HG03354 (cell line): Measurements from ENCODE around the gene CLCNKA.
"Not testable (repeated sequence)": the region's sequence is repeated elsewhere in the genome, so short reads cannot be mapped to it uniquely, and the experiment has no call there.

Experiments used
- ATAC-seq: cut with Tn5 transposase; IDR thresholded peaks from one replicate; pipeline ENCODE4 v1.9.1; 2021; ENCODE audit warnings: mild to moderate bottlenecking; ENCODE audit not compliant: unreplicated experiment, poor library complexity, severe bottlenecking

Gene CLCNKA

GRCh38 chr1:16033103-16033632, 11.3 kb downstream of the CLCNKA start:
- ATAC-seq, result not testable (repeated sequence)

DNA sequence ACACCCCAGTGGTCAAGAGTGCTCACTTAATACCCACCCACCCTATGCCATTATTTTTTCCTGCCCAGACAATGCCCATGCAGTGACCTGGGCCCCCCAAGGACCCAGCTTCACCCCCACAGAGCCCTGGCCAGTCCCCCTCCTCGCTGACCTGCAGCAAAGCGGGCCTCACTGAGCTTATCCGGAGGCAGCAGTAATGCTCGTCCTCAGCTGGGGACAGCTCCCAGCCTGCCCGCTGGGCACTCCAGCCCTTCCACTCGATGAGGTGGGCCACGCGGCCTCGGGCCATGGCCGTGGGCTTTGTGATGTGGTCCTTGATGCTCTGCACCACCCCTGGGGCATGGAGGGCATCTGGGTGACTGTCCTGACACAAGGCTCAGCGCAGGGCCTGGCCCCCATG, 14.6 kb downstream of the CLCNKA start:
- ATAC-seq, result not testable (repeated sequence)

DNA sequence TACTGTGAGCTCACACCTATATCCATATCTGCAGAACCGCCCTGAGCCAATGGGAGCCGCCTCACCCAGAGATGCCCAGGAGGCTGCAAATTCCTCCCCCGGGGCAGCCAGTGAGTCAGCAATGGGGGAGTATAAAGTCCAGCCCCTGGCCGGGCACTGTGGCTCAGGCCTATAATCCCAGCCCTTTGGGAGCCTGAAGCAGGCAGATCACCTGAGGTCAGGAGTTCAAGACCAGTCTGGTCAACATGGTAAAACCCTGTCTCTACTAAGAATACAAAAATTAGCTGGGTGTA, 16.7 kb downstream of the CLCNKA start:
- ATAC-seq, result no peak

DNA sequence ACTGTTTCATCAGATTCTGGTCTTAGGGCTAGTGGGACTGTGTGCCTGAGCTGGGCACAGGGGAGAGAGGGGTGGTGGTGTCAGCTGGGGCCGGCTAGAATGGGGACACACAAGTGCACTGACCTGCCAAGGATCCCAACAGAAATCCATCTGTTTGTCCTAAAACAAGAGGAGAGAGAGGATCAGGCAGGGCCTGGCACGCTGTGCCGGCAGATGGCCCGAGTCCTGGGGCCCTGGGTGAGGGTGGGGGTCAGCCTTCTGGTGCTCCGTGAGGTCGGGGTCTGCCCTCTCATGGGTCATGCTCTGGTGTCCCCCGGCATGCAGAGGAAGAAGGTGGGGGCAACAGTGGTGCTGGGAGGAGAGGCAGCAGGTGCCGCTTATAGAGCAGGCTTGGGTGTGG, 18.0 kb downstream of the CLCNKA start:
- not testable (repeated sequence) for ATAC-seq

DNA sequence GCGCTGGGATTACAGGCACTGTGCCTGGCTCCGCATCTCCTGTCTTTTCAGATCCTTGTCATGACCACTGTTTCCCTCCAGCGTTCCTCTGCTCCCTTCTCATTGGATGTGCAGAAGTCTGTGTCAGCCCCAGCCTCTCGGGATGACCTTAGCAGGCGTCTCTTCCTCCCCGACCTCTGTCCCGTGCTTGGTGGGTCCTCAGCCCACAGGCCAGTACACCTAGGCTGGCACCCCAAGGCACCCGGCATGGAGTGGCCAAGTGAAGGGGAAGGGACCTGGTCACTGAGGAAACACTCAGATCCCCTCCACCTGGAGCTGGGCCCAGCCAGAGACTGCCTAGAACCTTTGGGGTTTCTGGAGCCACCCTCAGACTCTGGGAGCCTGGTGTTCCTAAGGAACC, 19.4 kb downstream of the CLCNKA start:
- ATAC-seq, result no peak

DNA sequence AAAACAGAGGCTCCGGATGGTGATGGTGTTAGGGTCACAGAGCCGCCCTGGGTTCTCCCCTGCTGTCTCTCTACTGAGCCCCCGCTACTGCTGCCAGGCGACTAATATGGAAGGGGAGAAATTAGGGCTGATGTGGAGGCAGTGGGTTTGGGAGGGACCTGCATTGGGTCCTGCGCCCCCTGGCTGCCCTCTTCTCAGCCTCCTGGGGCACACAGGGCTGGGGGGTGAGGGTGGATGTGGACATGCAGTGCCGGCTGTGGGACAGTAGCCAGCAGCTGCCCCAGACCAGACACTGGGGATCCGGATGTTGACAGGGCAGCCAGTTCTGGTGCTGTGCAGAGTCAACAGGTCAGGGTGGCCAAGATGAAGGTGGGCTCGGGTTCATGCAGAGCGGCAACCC, 20.3 kb downstream of the CLCNKA start:
- ATAC-seq, result no peak

- not testable (repeated sequence) for ATAC-seq
These were observed 20.8 kb downstream of the CLCNKA start for GRCh38 chr1:16042654-16043053.

DNA sequence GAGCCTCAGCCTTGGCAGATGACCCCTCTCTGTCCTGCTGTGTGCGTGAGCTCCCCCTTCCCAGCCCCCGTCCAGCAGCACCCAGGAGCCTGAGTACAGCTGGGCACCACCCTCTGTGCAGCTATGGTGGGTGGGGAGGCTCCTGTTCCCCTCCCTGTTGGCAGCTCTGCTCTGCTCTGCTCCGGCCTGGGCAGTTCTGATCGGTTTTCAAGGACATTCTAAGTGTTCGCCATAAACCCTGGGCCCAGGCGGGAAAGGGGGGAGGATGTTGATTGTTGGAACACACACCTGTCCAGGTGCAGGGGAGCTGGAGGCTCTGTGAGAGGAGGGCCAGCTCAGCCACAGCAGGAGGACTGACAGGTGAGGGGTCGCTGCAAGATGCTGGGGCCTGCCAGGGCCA, 21.7 kb downstream of the CLCNKA start, which contains the start of gene CLCNKB:
CLCNKB (plus strand) TSS at position 262 of the 400 bp plus-strand sequence. CDS start 711 bp downstream, outside the sequence.
- ATAC-seq, result no peak

DNA sequence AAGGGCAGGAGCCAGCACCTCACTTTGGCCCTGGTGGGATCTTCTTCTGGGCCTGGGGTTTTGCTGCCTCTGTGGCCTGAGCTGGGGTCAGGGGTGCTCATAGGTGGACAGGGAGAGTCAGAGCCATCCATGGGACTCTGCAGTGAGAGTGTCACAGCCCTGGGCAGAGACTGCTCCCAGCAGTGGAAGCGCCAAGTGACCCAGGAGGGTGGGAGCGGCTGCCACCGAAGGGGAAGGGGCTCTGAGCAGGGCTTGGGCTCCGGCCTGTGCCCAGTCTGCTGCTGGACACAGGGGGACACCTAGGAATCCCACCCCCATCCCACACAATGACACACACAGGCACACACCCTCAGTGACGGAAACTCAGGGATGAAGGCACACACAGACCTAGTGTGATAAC, 22.1 kb downstream of the CLCNKA start:
- no peak for ATAC-seq

DNA sequence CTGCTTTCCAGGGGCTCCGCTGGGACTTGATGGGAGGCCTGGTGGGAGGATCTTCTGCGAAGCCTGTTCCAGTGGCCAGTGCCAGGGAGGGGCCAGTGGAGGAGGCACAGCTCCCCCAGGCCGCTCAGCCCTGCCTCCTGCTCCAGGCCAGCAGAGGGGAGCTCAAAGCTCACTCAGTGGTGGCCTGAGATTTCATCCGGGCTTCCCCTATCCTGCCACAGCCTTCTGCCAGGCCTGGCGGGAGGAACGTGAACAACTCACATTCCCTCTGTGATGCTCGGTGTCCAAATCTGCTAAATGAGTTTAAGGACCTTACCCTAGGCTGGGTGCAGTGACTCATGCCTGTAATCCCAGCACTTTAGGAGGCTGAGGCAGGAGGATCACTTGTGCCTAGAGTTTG, 25.0 kb downstream of the CLCNKA start:
- ATAC-seq, result no peak

DNA sequence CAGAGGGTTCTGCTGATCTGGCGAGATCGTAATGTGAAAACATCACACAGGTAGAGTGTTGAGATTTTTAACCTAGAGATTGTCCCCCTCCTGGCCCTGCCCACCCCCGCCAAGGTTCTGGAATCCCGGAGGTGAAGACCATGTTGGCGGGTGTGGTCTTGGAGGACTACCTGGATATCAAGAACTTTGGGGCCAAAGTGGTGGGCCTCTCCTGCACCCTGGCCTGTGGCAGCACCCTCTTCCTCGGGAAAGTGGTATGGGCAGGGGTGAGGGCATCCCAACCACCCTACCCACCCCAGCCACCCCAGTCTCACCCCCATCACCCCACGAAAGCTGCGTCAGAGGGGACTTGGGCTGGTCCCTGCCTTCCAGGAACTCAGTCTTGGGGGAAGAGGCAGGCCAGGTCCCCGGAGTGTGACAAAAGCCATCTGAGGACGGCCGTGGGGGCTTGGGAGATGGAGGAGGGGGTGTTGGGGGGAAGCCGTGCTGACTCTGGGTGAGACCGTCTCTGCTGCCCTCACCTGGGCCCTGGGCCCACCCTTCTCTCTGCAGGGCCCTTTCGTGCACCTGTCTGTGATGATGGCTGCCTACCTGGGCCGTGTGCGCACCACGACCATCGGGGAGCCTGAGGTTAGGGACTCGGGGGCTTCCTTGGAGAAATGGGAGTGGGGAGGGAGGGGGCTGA, 26.1 kb downstream of the CLCNKA start:
- ATAC-seq, result no peak

DNA sequence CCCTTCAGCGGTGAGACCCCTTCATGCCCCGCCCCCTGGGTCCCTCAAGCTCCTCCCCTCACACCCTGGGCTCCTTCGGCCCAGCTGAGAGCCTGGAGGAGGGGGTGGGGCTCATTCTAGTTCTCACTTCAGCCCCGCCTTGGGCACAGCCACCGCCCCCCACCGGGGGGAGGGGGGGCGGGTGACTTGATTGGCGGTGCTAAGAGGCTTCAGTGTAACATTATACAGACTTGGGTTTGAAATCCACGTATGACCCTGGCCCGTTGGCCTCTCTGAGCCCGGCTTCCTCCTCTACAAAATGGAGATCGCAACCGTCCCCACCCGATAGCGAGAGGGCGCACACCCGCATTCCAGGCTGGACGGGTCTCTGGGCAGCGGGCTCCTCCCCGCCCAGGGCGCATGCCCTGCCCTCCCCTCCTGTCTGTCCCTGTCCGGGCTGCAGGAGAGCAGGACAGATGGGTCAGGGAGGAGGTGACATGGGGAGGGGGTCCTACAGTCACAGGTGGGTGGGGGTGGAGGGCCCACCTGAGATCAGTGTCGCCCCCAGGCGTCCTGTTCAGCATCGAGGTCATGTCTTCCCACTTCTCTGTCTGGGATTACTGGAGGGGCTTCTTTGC, 26.8 kb downstream of the CLCNKA start:
- no peak for ATAC-seq

DNA sequence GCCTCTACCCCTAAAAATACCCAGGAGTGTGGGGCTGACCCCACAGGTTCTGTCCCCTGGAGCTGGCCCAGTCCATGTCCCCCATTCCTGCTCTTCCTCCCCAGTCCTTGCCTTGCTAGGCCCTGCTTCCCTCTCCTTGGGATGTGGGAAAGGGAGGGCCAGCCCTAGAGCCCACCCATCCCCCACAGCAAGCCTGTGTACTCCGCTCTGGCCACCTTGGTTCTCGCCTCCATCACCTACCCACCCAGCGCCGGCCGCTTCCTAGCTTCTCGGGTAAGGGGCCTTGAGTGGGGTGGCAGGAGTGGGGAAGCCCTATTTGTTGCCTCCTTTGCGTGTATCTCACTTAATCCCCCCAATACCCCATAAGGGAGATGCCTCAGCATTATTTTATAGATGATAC, 28.5 kb downstream of the CLCNKA start:
- no peak for ATAC-seq

- ATAC-seq, result no peak
These were observed 29.2 kb downstream of the CLCNKA start for GRCh38 chr1:16051039-16051438.

DNA sequence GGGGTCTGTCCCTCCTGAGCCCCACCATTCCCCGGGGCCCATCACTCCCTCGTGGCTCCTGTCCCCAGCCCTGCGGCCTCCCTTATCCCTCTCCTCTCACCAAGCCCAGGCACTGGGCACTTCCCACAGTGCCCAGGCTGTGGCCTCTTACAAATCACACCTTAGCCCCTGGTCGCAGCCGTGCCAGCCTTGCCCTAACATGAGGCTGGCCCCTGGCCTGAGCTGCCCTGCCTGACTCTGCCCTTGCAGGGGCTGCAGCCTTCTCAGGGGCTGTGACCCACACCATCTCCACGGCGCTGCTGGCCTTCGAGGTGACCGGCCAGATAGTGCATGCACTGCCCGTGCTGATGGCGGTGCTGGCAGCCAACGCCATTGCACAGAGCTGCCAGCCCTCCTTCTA, 30.1 kb downstream of the CLCNKA start:
- not testable (repeated sequence) for ATAC-seq

DNA sequence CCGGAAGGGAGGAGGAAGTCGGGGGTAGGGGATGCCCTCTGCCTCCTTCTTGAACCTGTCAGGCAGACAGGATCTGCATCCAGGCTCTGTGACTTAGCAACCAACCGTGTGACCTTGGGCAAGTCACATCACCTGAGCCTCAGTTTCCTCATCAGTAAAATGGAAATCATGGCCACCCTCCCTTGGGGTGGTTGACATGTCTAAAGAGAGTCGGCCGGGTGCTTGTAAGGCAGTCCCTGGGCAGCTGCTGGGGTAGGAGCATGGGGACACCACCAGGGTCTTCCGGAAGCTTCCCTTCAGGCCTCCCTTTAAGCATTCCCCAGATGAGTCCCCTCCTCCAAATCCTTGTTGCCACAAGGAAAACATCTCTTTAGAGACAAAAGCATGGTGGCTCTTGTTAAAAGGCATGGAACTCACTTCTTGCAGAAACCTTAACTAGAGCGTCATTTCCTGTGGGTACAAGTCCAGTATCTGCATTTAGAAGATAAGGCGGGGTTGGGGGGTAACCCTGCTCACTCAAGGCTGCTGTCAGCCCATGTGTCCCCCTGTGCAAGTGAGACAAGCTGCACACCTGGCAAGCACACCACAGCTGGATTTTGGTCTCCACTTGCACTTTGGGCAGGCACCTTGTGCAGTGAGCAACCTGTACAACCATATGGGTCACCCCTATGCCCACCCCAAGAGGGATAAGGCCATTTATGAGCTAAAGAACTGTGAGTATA, 32.1 kb downstream of the CLCNKA start:
- no peak for ATAC-seq

DNA sequence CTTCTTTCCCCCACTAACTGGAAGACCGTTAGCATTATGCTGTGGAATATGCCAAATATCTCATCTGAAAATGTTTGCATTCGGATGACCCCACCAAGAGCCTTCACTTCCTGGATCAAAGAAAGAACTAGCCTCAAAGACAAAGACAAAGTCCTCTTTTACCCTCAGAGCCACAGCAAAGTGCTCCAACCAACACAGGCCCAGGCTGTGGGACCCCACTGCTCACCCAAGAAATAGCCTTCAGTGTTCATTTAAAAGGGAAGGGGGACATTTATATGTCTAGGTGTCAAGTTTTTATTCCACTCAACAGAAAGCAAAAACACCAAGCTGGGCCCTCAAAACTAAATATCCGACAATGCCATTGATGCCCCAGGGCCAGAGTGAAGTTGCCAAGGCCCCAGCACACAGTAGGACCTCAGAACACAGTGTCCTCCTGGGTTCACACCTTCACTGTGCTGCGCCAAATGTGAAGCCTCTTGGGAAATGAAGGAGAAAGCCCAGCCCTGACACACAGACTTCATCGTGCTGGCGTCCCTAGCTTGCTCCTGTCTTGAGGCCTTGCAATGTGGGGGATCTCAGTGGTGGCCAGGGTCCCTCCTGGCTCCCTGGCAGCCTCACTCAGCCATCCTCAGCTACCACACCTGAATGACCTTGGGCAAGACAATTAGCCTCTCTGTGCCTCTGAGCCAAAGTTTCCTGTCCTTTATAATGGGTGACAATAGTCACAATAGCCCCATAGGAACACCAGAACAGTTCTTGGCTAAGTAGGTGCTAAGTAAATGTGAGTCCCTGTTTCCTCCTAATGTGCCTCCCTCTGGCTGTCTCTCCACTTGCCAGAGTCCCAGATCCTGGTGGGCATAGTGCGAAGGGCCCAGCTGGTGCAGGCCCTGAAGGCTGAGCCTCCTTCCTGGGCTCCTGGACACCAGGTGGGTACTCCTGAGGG, 33.0 kb downstream of the CLCNKA start:
- no peak for ATAC-seq

DNA sequence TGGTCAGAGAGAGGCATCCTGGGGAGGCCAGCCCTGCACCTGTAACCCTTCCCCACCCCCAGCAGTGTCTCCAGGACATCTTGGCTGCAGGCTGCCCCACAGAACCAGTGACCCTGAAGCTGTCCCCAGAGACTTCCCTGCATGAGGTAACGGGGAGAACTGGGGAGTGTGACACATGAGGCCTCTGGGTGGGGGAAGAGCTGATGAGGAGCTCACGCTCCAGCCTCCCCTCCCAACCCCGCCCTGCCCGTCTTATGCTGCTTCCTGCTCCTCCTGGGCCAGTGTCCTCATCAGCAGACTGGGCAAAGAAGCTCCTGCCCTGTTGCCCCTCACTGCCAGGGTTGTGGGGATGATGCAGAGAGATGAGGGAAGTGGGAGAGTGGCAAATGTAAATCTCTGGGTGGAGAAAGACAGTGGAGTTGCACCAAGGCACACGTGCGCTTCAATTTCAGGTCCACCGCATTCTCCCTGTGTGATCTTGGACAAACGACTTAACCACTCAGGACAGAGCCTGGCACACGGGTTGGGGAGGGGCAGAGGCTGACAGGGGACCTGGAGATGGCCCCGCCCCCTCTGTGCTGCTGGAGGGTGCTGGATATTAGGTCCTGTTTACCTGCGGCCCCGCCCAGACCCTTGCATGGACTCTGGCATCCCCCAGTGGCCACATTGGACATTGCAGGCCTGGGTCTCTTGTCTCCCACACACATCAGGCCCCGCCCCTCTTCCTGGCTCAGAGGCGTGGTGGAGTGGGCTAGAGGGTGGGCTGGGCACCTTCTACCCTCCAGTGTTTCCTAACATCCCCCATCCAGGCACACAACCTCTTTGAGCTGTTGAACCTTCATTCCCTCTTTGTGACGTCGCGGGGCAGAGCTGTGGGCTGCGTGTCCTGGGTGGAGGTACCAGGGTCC, 34.0 kb downstream of the CLCNKA start:
- peak; percentile 77 for ATAC-seq

- not testable (repeated sequence) for ATAC-seq
These were observed 34.7 kb downstream of the CLCNKA start for GRCh38 chr1:16056521-16056912.
